Measurements from ENCODE around the gene LAMA5.

GRCh38 chr20:62409931-62410745, 43.0 kb upstream of the LAMA5 start:
- TF ChIP-seq CTCF (IDR thresholded peaks at IDR 0.05; ENCODE audit: insufficient read depth, low read length, poor library complexity, severe bottlenecking), result peak; percentile 62
- no peak for TF ChIP-seq EZH2phosphoT487 (conservative IDR thresholded peaks at IDR 0.05; ENCODE audit: low read length)

All from SU-DHL-6 (cell line).